ENCODE data around the gene CD101. TPM values are rescaled to one million over a fixed set of nuclear protein-coding genes. Genes with fewer than 3 reads are reported as not detected.

CD101 gene
- total RNA-seq, 2 experiments from 2014 or later, result not detected

DNA sequence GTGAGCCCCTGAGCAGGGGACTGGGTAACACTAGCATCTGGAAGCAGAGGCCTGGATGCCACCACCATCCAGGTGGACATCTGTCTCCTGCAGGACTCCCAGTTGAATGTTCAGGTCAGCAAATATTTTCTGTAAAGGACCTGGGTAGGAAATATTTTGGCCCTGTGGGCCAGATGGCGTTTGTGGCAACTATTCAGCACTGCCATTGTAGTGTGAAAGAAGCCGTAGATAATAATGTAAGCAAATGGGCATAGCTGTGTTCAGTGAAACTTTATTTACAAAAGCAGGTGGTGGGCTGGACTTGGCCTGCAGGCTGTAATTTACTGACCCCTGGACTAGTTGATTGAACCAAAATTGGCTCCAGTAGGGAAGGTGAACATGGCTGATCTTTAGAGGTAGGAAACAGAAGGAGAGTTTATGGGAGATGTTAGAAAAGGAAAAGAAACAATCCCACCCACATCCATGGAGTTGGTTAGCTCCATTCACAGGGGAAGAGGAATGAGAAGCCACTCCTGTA is 20.0 kb upstream of the CD101 start:
- DNase-seq (ENCODE audit: low spot score), result no peak
- CTCF ChIA-PET (ENCODE audit: unreplicated experiment), result no interaction called here
- H3K27ac ChIP-seq (ENCODE audit: low read depth, low read length, poor library complexity, severe bottlenecking), result no peak overlapping the region
- no peak overlapping the region for H2AFZ ChIP-seq (ENCODE audit: low read length)
- no peaks in the 10 kb centered on the region for H3K9me2 ChIP-seq (ENCODE audit: insufficient read depth, low read length)
- no peak overlapping the region for H3K4me2 ChIP-seq (ENCODE audit: low read length)
- H3K4me1 ChIP-seq (ENCODE audit: insufficient read depth, low read length, poor library complexity, severe bottlenecking), result no peaks in the 10 kb centered on the region
- no peaks in the 10 kb centered on the region for H4K20me1 ChIP-seq (ENCODE audit: insufficient read depth, low read length)
- no peaks in the 10 kb centered on the region for H3K9me3 ChIP-seq (ENCODE audit: low read length)
- no TSS peak for BruUV-seq (replicated peaks)
- intact Hi-C loops (cut with micrococcal nuclease; ENCODE audit: unreplicated experiment), result no loop called here
- H3K36me3 ChIP-seq (ENCODE audit: insufficient read depth, low read length), result no peaks in the 10 kb centered on the region
- no peaks in the 10 kb centered on the region for H3K79me2 ChIP-seq (ENCODE audit: insufficient read depth, low read depth, low read length)
- no peak overlapping the region for H3K4me3 ChIP-seq (ENCODE audit: low read depth, low read length, poor library complexity, severe bottlenecking)
- POLR2A ChIA-PET, result no interaction called here
- TF ChIP-seq EZH2phosphoT487 (IDR thresholded peaks at IDR 0.05; ENCODE audit: borderline replicate concordance, low read depth, low read length), result no peak
- TF ChIP-seq, protein P1, sequence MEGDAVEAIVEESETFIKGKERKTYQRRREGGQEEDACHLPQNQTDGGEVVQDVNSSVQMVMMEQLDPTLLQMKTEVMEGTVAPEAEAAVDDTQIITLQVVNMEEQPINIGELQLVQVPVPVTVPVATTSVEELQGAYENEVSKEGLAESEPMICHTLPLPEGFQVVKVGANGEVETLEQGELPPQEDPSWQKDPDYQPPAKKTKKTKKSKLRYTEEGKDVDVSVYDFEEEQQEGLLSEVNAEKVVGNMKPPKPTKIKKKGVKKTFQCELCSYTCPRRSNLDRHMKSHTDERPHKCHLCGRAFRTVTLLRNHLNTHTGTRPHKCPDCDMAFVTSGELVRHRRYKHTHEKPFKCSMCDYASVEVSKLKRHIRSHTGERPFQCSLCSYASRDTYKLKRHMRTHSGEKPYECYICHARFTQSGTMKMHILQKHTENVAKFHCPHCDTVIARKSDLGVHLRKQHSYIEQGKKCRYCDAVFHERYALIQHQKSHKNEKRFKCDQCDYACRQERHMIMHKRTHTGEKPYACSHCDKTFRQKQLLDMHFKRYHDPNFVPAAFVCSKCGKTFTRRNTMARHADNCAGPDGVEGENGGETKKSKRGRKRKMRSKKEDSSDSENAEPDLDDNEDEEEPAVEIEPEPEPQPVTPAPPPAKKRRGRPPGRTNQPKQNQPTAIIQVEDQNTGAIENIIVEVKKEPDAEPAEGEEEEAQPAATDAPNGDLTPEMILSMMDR (conservative IDR thresholded peaks at IDR 0.05; ENCODE audit: low read length), result no peak

DNA sequence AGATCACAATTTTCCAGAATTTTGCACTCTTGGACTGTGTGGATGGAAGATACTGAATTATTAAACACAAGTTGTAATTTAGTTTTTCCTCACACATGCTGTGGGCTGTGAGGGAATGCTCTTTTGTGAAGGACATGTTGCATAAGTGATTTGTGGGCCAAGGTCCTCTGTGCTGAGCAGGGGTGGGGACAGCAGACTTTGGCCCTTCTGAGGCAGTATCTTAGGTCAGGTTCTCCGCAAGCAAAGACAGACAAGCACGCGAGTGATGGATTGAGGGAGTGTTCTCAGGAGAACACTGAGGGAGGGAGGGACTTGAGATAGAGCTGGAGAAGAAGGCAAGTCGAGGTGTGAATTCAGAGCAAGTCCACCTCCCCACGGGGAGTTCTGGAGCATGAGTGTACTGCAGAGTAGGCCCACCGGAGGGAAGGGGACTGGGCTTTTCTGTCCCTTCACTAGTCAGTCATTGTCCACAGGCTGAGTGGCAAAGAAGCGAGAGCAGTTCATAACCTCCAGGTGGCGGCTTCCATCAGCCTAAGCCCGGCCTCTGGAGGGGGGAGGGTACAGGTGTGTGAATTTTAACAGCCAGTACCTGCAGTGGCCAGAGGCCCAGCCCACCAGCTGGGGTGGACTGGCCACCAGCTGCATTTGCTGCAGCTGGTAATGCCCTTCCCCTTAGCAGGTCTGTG is 19.1 kb upstream of the CD101 start:
- no TSS peak for BruUV-seq (replicated peaks)
- Histone ChIP-seq H3K4me2 (ENCODE audit: low read length) (no peak overlapping the region), H3K27ac (ENCODE audit: low read depth, low read length, poor library complexity, severe bottlenecking) (no peak overlapping the region), H3K79me2 (ENCODE audit: insufficient read depth, low read depth, low read length) (no peaks in the 10 kb centered on the region), H3K9me2 (ENCODE audit: insufficient read depth, low read length) (no peaks in the 10 kb centered on the region), H3K9me3 (ENCODE audit: low read length) (no peaks in the 10 kb centered on the region), H3K4me1 (ENCODE audit: insufficient read depth, low read length, poor library complexity, severe bottlenecking) (no peaks in the 10 kb centered on the region), H4K20me1 (ENCODE audit: insufficient read depth, low read length) (no peaks in the 10 kb centered on the region), H2AFZ (ENCODE audit: low read length) (no peak overlapping the region), H3K36me3 (ENCODE audit: insufficient read depth, low read length) (no peaks in the 10 kb centered on the region), H3K4me3 (ENCODE audit: low read depth, low read length, poor library complexity, severe bottlenecking) (no peak overlapping the region)
- CTCF ChIA-PET (ENCODE audit: unreplicated experiment), result no interaction called here
- DNase-seq (ENCODE audit: low spot score), result no peak
- TF ChIP-seq, protein P1 (conservative IDR thresholded peaks at IDR 0.05; ENCODE audit: low read length), result no peak
- TF ChIP-seq EZH2phosphoT487 (IDR thresholded peaks at IDR 0.05; ENCODE audit: borderline replicate concordance, low read depth, low read length), result no peak
- POLR2A ChIA-PET, result interaction anchor here (0.6 kb wide), 1 partner anchor 369 kb away, joined by 3 read pairs; no protein-coding TSS in a partner anchor
- intact Hi-C loops (cut with micrococcal nuclease; ENCODE audit: unreplicated experiment), result no loop called here

DNA sequence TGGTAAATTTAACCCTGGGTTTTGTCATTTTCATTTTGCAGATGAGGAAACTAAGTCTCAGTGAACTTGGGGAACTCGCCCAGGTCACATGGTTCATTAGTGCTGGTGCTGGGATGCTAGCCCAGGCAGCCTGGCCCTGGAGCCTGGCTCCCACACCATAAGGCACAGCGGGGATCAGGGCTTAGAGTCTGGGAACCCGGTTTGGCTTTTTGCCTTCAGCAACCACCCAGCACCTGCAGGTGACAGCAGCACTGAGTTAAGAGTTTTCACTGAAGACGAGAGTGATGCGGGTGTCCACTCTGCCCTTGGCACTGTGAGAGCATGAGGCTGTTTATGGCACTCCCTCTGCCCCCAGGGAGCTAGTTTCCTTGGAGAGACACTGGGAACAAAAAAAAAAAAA is 18.4 kb upstream of the CD101 start:
- Histone ChIP-seq H3K4me3 (ENCODE audit: low read depth, low read length, poor library complexity, severe bottlenecking) (no peak overlapping the region), H2AFZ (ENCODE audit: low read length) (no peak overlapping the region), H3K27ac (ENCODE audit: low read depth, low read length, poor library complexity, severe bottlenecking) (no peak overlapping the region), H4K20me1 (ENCODE audit: insufficient read depth, low read length) (no peaks in the 10 kb centered on the region), H3K79me2 (ENCODE audit: insufficient read depth, low read depth, low read length) (no peaks in the 10 kb centered on the region), H3K9me2 (ENCODE audit: insufficient read depth, low read length) (no peaks in the 10 kb centered on the region), H3K4me2 (ENCODE audit: low read length) (no peak overlapping the region), H3K9me3 (ENCODE audit: low read length) (no peaks in the 10 kb centered on the region), H3K36me3 (ENCODE audit: insufficient read depth, low read length) (no peaks in the 10 kb centered on the region), H3K4me1 (ENCODE audit: insufficient read depth, low read length, poor library complexity, severe bottlenecking) (no peaks in the 10 kb centered on the region)
- intact Hi-C loops (cut with micrococcal nuclease; ENCODE audit: unreplicated experiment), result no loop called here
- ChIA-PET POLR2A (interaction anchor here (0.5 to 0.7 kb wide), 5 partner anchors 132 to 468 kb away, joined by 3 to 4 read pairs (median 3); no protein-coding TSS in a partner anchor), CTCF (ENCODE audit: unreplicated experiment) (no interaction called here)
- TF ChIP-seq EZH2phosphoT487 (IDR thresholded peaks at IDR 0.05; ENCODE audit: borderline replicate concordance, low read depth, low read length), result no peak
- TF ChIP-seq, protein P1 (conservative IDR thresholded peaks at IDR 0.05; ENCODE audit: low read length), result no peak
- no peak for DNase-seq (ENCODE audit: low spot score)
- BruUV-seq (replicated peaks), result no TSS peak
